ENCODE measurements around the gene BLZF1.
"Not testable (repeated sequence)": the region's sequence is repeated elsewhere in the genome, so short reads cannot be mapped to it uniquely, and the experiment has no call there.

The BLZF1 gene, protein sequence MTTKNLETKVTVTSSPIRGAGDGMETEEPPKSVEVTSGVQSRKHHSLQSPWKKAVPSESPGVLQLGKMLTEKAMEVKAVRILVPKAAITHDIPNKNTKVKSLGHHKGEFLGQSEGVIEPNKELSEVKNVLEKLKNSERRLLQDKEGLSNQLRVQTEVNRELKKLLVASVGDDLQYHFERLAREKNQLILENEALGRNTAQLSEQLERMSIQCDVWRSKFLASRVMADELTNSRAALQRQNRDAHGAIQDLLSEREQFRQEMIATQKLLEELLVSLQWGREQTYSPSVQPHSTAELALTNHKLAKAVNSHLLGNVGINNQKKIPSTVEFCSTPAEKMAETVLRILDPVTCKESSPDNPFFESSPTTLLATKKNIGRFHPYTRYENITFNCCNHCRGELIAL

GRCh38 chr1:169367686-169368405 is at the start of gene BLZF1, which contains the start of gene NME7:
BLZF1 (plus strand) TSS chr1:169368195; CDS start chr1:169369523, 1,328 bp downstream.
NME7 (minus strand) TSS chr1:169367797; CDS start chr1:169367710, 87 bp downstream.
- peak within 1 kb of the TSS; percentile 55 to 75 (median 64) for H3K4me3 ChIP-seq
- H3K27ac ChIP-seq: peak within 1 kb of the TSS; percentile 29 to 96 (median 85)

DNA sequence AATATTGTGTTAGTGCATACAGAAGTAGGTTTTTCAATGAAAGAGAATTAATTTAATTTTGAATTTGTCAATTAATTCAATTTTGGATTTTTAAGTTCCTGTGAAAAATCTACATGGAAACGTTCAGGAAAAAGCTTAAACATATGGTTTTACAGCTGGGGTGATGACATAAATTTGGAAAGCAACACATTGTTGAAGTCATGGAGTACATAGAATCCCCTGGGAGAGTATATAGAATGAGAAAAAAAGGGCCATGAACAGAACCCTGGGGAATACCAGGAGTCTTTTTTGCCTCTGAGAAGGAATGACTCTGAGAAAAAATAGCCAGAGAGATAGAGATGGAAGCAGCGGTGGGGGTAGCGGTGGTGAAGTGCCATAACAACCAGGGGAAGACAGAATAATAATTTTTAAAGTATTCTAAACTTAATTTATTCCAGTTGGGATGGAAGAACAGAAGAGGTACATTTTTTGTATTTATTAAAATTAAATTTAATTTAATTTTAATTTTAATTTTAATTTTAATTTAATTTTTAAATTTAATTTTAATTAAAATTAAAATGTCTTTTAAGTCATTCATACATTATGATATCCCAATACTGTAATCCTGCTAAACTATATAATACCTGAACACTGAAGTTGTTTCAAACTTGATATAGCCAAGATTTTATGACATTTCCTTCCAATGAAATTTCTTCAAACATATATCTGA is 49.3 kb upstream of the BLZF1 start:
- H3K4me3 ChIP-seq: no peak overlapping the region
- no peak overlapping the region for H3K27ac ChIP-seq

DNA sequence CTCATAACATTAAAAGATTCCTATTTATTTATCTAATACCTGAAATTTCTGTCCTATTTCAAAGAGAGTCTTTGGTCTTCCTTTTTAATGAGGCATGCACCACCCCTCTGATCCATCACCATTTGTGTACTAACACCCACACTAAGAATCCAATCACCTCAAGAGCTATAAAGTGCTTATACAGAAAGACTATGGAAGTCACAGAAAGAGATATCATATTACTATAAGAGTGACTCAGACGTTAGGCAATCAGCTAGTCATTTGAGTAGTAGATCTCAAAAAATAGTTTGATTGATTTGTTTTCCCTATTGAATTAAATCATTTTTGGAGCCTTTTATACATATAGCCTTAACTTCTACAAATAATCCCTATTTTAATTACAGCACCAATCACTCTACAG is 46.5 kb upstream of the BLZF1 start:
- no peak overlapping the region for H3K27ac ChIP-seq
- H3K4me3 ChIP-seq: no peak overlapping the region

- H3K4me3 ChIP-seq: no peak overlapping the region
These were observed 45.9 kb upstream of the BLZF1 start for GRCh38 chr1:169322138-169322537.

GRCh38 chr1:169325117-169325516 is 42.9 kb upstream of the BLZF1 start:
- Histone ChIP-seq H3K27ac (no peak overlapping the region), H3K4me3 (no peak overlapping the region)

More at GRCh38 chr1:169322138-169322537, 45.9 kb upstream of the BLZF1 start:
- no peak overlapping the region for H3K27ac ChIP-seq

DNA sequence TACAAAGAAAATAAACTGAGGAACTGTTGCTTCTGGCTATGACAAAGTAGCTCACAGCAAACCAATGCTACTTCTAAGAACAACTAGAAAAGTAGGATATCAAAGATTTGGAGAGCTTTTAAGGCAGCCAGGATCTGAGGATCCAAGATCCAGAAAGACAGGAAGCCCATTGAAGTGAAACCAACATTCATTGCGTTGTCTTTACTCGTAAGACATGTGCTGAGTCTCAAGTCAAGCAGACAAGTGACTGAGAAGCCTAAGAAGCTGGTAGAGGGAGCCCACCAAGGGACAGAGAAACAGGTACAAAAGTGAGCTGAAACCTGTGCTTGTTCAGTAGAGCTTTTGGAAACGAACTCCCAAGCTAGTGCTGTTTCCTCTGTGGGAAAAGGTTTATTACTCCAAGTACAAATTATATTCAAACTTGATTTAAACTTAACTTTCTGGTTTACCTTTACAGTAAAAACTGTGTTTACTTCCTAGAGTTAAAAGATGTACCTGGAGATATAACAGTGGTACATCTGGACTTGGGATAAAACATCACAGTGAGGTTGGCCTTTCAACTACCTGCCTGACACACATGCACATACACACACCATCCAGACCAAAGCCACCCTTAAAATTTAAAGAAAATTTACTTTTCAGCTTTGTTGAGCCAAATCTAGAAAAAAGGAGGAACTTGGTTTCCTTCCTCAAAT is 41.6 kb upstream of the BLZF1 start:
- H3K4me3 ChIP-seq: no peak overlapping the region
- H3K27ac ChIP-seq: no peak overlapping the region

DNA sequence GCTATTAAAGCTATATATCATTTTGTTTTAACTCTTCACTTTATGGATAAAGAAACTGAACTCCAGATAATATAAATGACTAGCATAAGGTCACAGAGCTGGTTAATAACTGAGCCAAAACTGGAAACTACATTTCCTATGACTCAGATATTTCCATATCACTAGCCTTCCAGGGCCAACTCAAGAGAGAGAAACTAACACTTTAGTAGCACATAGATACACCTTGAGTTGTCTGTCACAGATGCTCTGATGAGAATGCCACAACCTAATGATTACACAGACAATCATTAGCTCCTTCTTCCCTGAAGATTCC is 41.1 kb upstream of the BLZF1 start:
- H3K4me3 ChIP-seq: no peak overlapping the region

GRCh38 chr1:169327875-169328274 is 40.1 kb upstream of the BLZF1 start:
- H3K27ac ChIP-seq: no peak overlapping the region
- H3K4me3 ChIP-seq: no peak overlapping the region

More for the DNA sequence above, 41.1 kb upstream of the BLZF1 start:
- H3K27ac ChIP-seq: no peak overlapping the region

DNA sequence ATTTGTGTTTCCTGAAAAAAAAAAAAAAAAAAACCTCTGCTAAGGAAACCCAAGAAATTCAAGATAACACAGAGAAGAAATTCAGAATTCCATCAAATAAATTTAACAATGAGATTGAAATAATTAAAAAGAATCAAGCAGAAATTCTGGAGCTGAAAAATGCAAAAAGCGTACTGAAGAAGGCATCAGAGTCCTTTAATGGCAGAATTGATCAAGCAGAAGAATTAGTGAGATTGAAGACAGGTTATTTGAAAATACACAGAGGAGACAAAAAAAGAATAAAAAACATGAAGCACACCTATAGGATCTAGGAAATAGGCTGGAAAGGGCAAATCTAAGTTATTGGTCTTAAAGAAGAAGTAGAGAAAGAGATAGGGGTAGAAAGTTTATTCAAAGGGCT is 38.6 kb upstream of the BLZF1 start:
- H3K27ac ChIP-seq: no peak overlapping the region
- no peak overlapping the region for H3K4me3 ChIP-seq

DNA sequence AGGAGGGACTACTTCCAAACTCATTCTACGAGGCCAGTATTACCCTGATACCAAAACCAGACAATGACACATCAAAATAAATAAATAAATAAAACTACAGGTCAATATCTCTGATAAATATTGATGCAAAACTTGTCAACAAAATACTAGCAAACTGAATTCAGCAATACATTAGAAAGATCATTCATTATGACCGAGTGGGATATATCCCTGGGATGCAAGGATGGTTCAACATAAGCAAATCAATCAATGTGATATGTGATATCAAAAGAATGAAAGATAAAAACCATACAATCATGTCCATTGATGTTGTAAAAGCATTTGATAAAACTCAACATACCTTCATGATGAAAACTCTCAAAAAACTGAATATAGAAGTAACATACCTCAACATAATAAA is 37.1 kb upstream of the BLZF1 start:
- no peak overlapping the region for H3K27ac ChIP-seq
- no peak overlapping the region for H3K4me3 ChIP-seq

DNA sequence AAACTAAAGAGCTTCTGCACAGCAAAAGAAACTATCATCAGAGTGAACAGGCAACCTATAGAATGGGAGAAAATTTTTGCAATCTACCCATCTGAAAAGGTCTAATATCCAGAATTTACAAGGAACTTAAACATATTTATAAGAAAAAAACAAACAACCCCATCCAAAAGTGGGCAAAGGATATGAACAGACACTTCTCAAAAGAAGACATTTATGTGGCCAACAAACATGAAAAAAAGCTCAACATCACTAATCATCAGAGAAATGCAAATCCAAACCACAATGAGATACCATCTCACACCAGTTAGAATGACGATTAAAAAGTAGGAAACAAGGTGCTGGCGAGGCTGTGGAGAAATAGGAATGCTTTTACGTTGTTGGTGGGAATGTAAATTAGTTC is 33.3 kb upstream of the BLZF1 start:
- not testable (repeated sequence) for H3K4me3 ChIP-seq, H3K27ac ChIP-seq

DNA sequence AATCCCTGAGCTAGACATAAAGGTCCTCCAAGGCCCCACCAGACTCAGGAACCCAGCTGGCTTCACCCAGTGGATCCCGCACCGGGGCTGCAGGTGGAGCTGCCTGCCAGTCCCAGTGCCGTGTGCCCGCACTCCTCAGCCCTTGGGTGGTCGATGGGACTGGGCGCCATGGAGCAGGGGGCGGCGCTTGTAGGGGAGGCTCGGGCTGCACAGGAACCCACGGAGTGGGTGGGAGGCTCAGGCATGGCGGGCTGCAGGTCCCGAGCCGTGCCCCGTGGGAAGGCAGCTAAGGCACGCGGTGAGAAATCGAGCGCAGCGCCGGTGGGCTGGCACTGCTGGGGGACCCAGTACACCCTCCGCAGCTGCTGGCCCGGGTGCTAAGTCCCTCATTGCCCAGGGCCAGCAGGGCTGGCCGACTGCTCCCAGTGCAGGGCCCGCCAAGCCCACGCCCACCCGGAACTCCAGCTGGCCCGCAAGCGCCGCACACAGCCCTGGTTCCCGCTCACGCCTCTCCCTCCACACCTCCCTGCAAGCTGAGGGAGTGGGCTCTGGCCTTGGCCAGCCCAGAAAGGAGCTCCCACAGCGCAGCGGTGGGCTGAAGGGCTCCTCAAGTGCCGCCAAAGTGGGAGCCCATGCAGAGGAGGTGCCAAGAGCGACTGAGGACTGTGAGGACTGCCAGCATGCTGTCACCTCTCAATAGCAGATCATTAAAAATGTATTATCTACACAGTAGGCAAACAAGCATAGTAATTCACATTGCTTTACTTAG is 30.9 kb upstream of the BLZF1 start:
- not testable (repeated sequence) for H3K27ac ChIP-seq, H3K4me3 ChIP-seq

DNA sequence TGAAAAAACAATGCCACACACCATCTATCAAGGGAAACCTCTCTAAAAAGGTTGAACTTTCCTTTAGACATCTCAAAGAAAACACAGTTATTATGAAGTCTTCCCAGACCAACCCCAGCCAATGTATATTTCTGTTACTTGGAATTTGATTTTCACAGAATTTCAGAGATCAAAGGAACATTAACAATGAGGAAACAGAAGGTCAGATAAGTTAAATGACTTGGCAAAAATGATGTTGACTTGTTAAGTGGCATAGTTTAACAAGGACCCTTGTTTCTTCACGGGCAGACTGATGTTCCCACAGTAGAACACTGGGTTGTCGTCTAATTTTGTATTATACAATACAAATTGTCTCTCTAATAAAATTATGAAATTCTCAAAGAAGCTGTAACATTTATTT is 29.4 kb upstream of the BLZF1 start:
- H3K27ac ChIP-seq: no peak overlapping the region
- no peak overlapping the region for H3K4me3 ChIP-seq

GRCh38 chr1:169339773-169340172 is 28.2 kb upstream of the BLZF1 start:
- H3K4me3 ChIP-seq: no peak overlapping the region
- H3K27ac ChIP-seq: no peak overlapping the region

GRCh38 chr1:169340882-169341281 is 27.1 kb upstream of the BLZF1 start:
- Histone ChIP-seq H3K27ac (no peak overlapping the region), H3K4me3 (no peak overlapping the region)

GRCh38 chr1:169342096-169342495 is 25.9 kb upstream of the BLZF1 start:
- not testable (repeated sequence) for H3K4me3 ChIP-seq, H3K27ac ChIP-seq

DNA sequence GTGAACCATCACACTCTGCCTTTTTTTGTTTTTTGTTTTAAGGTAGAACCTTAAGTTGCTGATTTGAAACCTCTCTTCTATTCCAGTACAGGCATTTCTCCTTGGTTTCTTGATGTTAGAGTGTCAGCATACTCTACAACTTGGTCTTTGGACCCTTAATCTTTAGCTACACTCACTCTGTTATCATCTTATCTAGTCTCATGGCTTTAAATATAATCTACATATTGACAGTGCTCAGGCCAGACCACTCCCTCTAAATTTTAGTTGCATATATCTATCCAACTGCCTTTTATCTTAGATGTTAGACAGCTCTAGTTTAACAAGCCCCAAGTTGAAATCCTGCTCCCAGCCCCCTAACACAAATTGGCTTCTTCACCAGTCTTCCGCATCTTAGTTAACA is 22.5 kb upstream of the BLZF1 start:
- no peak overlapping the region for H3K4me3 ChIP-seq

GRCh38 chr1:169346036-169346589 is 21.9 kb upstream of the BLZF1 start:
- H3K27ac ChIP-seq: no peak overlapping the region
- no peak overlapping the region for H3K4me3 ChIP-seq

More for the DNA sequence above, 22.5 kb upstream of the BLZF1 start:
- H3K27ac ChIP-seq: no peak overlapping the region

Measured in skin epidermis (tissue), 12 donors.